Endothelial cell of umbilical vein (primary cell): Measurements from ENCODE around the gene METTL25. TPM values are rescaled to one million over a fixed set of nuclear protein-coding genes. Genes with fewer than 3 reads are reported as not detected.

Experiments used
- BruUV-seq: library from RNA; stranded (reverse); fragments of 400-500 nt; replicated peaks from 2 replicates; lab custom pipeline; 2021; lab: Mats Ljungman, UMichigan
- CTCF ChIA-PET: fragments of 300-600, 350-600 bp; sonication (Branson Sonifier 250); formaldehyde crosslinking; loops from one replicate; lab custom pipeline; 2021; ENCODE audit warnings: antibody characterized with exemption, inconsistent platforms; lab: Charles Lee
- POLR2A ChIA-PET: fragments of 300-600, 350-600 bp; sonication (Branson Sonifier 250); formaldehyde crosslinking; loops from one replicate; lab custom pipeline; 2021; ENCODE audit warnings: antibody characterized with exemption, inconsistent platforms; lab: Charles Lee
- DNase-seq: peaks from one replicate; pipeline ENCODE4 v3.0.0-alpha.2; 2011; ENCODE audit warnings: low read depth, low spot score
- FAIRE-seq: peaks from 2 replicates; lab custom pipeline; 2011; peaks lifted over from hg19 to GRCh38; lab: Jason Lieb, UNC
- H2AFZ ChIP-seq: 2 replicates; pipeline ENCODE4 v1.6.0; 2012; ENCODE audit warnings: low read depth, low read length, control low read depth, inconsistent platforms
- H3K27ac ChIP-seq: 2 replicates; pipeline ENCODE4 v1.5.1; 2011; ENCODE audit warnings: low read depth, mild to moderate bottlenecking, control low read depth, low read length, moderate library complexity; ENCODE audit not compliant: insufficient read depth
- H3K27me3 ChIP-seq, 2 experiments: 2 replicates each; pipeline versions ENCODE4 v1.6.0 to v1.6.1; 2011; ENCODE audit warnings: low read length in 2 of 2, mixed read lengths in 1 of 2; ENCODE audit not compliant: control insufficient read depth in 2 of 2, insufficient read depth in 2 of 2
- H3K36me3 ChIP-seq, 2 experiments: 2 replicates in 1 of 2; 3 replicates in 1 of 2; pipeline ENCODE4 v1.5.1; 2011; ENCODE audit warnings: low read length in 2 of 2, mild to moderate bottlenecking in 1 of 2, moderate library complexity in 1 of 2; ENCODE audit not compliant: control insufficient read depth in 2 of 2, insufficient read depth in 2 of 2; ENCODE audit errors: extremely low read depth in 1 of 2
- H3K4me1 ChIP-seq: 3 replicates; pipeline ENCODE4 v1.5.1; 2011; ENCODE audit warnings: mild to moderate bottlenecking, low read length; ENCODE audit not compliant: control insufficient read depth, insufficient read depth; ENCODE audit errors: extremely low read depth
- H3K4me2 ChIP-seq: 2 replicates; pipeline ENCODE4 v1.6.1; 2011; ENCODE audit warnings: low read length, control low read depth, mixed read lengths; ENCODE audit not compliant: insufficient read depth
- H3K4me3 ChIP-seq, 3 experiments: fragments of 200-600 bp in 1 of 3; sonication (generic), shearing (Covaris generic) in 1 of 3; replicated peaks in 1 of 3; 2 replicates each; pipeline ENCODE4 v1.5.1; 2011 to 2016; ENCODE audit warnings: control low read depth in 3 of 3, low read length in 3 of 3, mild to moderate bottlenecking in 2 of 3, inconsistent platforms in 1 of 3, low read depth in 1 of 3, moderate library complexity in 1 of 3; ENCODE audit not compliant: insufficient read depth in 1 of 3
- H3K79me2 ChIP-seq: 2 replicates; pipeline ENCODE4 v1.6.0; 2012; ENCODE audit warnings: low read length, inconsistent platforms; ENCODE audit not compliant: control insufficient read depth, insufficient read depth
- H3K9ac ChIP-seq: replicated peaks from 2 replicates; pipeline ENCODE3; 2011; ENCODE audit warnings: low read length, control low read depth; ENCODE audit not compliant: insufficient read depth; ENCODE audit errors: extremely low read depth
- H3K9me1 ChIP-seq: replicated peaks from 3 replicates; pipeline ENCODE4 v1.6.0; 2011; ENCODE audit warnings: mild to moderate bottlenecking, low read length; ENCODE audit not compliant: control insufficient read depth, insufficient read depth; ENCODE audit errors: extremely low read depth
- H3K9me3 ChIP-seq: replicated peaks from 2 replicates; pipeline ENCODE4 v1.5.1; 2012; ENCODE audit warnings: low read length, inconsistent platforms; ENCODE audit not compliant: control insufficient read depth, insufficient read depth
- H4K20me1 ChIP-seq: replicated peaks from 2 replicates; pipeline ENCODE3; 2011; ENCODE audit warnings: mild to moderate bottlenecking, low read length; ENCODE audit not compliant: control insufficient read depth, insufficient read depth; ENCODE audit errors: extremely low read depth
- CTCF ChIP-seq, 2 donors: IDR thresholded peaks; 1 replicate in 1 of 2; 2 replicates in 1 of 2; pipeline ENCODE4 v1.5.1; 2011; ENCODE audit warnings: low read length in 2 of 2, mild to moderate bottlenecking in 2 of 2, moderate library complexity in 2 of 2, control low read depth in 1 of 2, inconsistent platforms in 1 of 2, low read depth in 1 of 2; ENCODE audit not compliant: insufficient read depth in 1 of 2; ENCODE audit errors: extremely low read depth in 1 of 2
- EZH2 ChIP-seq: IDR thresholded peaks from 2 replicates; pipeline ENCODE4 v1.6.1; 2012; ENCODE audit warnings: borderline replicate concordance, low read depth, mild to moderate bottlenecking, moderate library complexity, low read length, inconsistent platforms; ENCODE audit not compliant: severe bottlenecking
- FOS ChIP-seq: IDR thresholded peaks from 2 replicates; pipeline ENCODE4 v1.6.1; 2011; ENCODE audit warnings: mild to moderate bottlenecking, low read length, moderate library complexity, borderline replicate concordance; ENCODE audit not compliant: insufficient read depth
- GATA2 ChIP-seq: IDR thresholded peaks from 2 replicates; pipeline ENCODE4 v1.7.0; 2011; ENCODE audit warnings: low read depth, mild to moderate bottlenecking, moderate library complexity, mixed read lengths, low read length; ENCODE audit not compliant: insufficient read length, insufficient read depth
- JUN ChIP-seq: IDR thresholded peaks from 2 replicates; pipeline ENCODE4 v1.6.1; 2011; ENCODE audit warnings: borderline replicate concordance, low read depth; ENCODE audit not compliant: insufficient read length, insufficient read depth
- MAX ChIP-seq: IDR thresholded peaks from 2 replicates; pipeline ENCODE4 v1.6.1; 2011; ENCODE audit not compliant: insufficient read depth, insufficient read length
- MYC ChIP-seq: IDR thresholded peaks from one replicate; pipeline ENCODE4 v1.6.1; 2011; ENCODE audit warnings: mild to moderate bottlenecking, low read depth, low read length
- POLR2A ChIP-seq: IDR thresholded peaks from 2 replicates; pipeline ENCODE4 v1.6.1; 2012; ENCODE audit warnings: low read depth, mild to moderate bottlenecking, control low read depth, low read length
- POLR2AphosphoS5 ChIP-seq: IDR thresholded peaks from 2 replicates; pipeline ENCODE4 v1.6.1; 2012; ENCODE audit warnings: low read depth, mild to moderate bottlenecking, control low read depth, low read length, moderate library complexity; ENCODE audit not compliant: insufficient read depth
- dilution Hi-C: fragments of 300-500 bp; cut with MboI; formaldehyde crosslinking; loops from one replicate; pipeline ENCODE4 v1.15.0; 2019; ENCODE audit warnings: low sequenced_read_pairs; ENCODE audit not compliant: extremely low pct_ligation_motif_present
- intact Hi-C: fragments of 100-400 bp; cut with micrococcal nuclease; formaldehyde crosslinking; loops from one replicate; pipeline ENCODE4 v1.10.0; 2022
- polyA plus RNA-seq, 4 experiments: library from polyadenylated mRNA; depleted of rRNA in 3 of 4; stranded (reverse) in 3 of 4; unstranded in 1 of 4; fragments of >200 nt; gene quantifications; 2 replicates each; pipeline versions ENCODE4 v1.2.1 to v1.2.3, GENCODE V29; 2011 to 2012; ENCODE audit warnings: missing spikeins in 1 of 4
- total RNA-seq: library from RNA; stranded (reverse); gene quantifications from 2 replicates; pipeline ENCODE4 v1.2.3, GENCODE V29; 2021

METTL25 gene
- total and polyA plus RNA-seq, 2 donors (not counting 3 experiments of a cell fraction or from before 2014, with no cell fraction given): 6.5 to 8.5 TPM

DNA sequence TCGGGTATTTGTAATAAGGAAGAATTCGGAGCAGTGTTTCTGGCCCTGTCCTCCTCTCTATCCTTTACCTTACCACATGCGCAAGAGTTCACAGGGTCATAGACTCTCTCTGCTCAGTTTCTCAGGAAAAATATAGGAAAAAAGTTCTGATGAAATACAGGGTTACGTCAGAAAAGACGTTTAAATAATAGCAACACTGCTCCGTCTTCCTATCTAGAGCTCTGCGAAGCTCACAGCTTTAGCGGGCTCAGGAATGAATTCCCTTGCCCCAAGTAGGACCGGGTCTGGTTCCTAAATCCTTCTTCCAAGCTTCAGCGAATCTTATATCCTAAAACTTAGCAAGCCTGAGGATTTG is 507 bp upstream of the METTL25 start:
- no peaks in the 10 kb centered on the region for H3K9me3 ChIP-seq
- peaks cover 5 to 8% of the 10 kb centered on the region in 2 experiments for H3K36me3 ChIP-seq
- TF ChIP-seq MYC (no peak), FOS (no peak), GATA2 (no peak), MAX (no peak), JUN (no peak), POLR2A (no peak), CTCF (IDR thresholded peaks at IDR 0.05; ENCODE audit: extremely low read depth in 1 of 2, insufficient read depth in 1 of 2, low read depth in 1 of 2, low read length in 2 of 2) (no peak), POLR2AphosphoS5 (no peak), EZH2 (no peak)
- peak overlapping the region; percentile 46 for H2AFZ ChIP-seq
- ChIA-PET CTCF (interaction anchor here (0.6 to 1.4 kb wide), 15 partner anchors 8 to 714 kb away, joined by 3 to 16 read pairs (median 4); partner anchors contain the start of gene TMTC2), POLR2A (interaction anchor here (1.0 to 1.6 kb wide), 3 partner anchors 20 to 328 kb away, joined by 3 to 6 read pairs (median 4); partner anchors contain the start of gene TMTC2)
- no peaks in the 10 kb centered on the region for H3K9me1 ChIP-seq
- dilution Hi-C loops (no loop called here), intact Hi-C loops (loop anchor here (1.0 kb wide), 1 partner anchor 714 kb away; no protein-coding TSS in a partner anchor)
- H3K79me2 ChIP-seq: peaks cover 29% of the 10 kb centered on the region
- FAIRE-seq: no peak
- no peaks in the 10 kb centered on the region for H4K20me1 ChIP-seq
- DNase-seq: no peak
- no peaks in the 10 kb centered on the region for H3K27me3 ChIP-seq
- peak overlapping the region; percentile 90 for H3K27ac ChIP-seq
- peak overlapping the region; percentile 95 for H3K4me2 ChIP-seq
- H3K9ac ChIP-seq: peak overlapping the region; percentile 99
- peaks cover 21% of the 10 kb centered on the region for H3K4me1 ChIP-seq
- BruUV-seq: TSS peak; percentile 57
- peak overlapping the region; percentile 65 to 99 (median 81) for H3K4me3 ChIP-seq
